DND-41 (cell line): ENCODE measurements around the gene HOXA4.

Experiments used
- CTCF ChIP-seq: IDR thresholded peaks from 2 replicates; pipeline ENCODE4 v1.5.1; 2012; ENCODE audit warnings: borderline replicate concordance, low read length, moderate library complexity, mild to moderate bottlenecking; ENCODE audit not compliant: poor library complexity, severe bottlenecking; ENCODE audit errors: extremely low read depth
- EZH2 ChIP-seq: IDR thresholded peaks from 3 replicates; pipeline ENCODE4 v1.6.1; 2012; ENCODE audit warnings: borderline replicate concordance, low read depth, mild to moderate bottlenecking, moderate library complexity, low read length, inconsistent platforms; ENCODE audit not compliant: severe bottlenecking

DNA sequence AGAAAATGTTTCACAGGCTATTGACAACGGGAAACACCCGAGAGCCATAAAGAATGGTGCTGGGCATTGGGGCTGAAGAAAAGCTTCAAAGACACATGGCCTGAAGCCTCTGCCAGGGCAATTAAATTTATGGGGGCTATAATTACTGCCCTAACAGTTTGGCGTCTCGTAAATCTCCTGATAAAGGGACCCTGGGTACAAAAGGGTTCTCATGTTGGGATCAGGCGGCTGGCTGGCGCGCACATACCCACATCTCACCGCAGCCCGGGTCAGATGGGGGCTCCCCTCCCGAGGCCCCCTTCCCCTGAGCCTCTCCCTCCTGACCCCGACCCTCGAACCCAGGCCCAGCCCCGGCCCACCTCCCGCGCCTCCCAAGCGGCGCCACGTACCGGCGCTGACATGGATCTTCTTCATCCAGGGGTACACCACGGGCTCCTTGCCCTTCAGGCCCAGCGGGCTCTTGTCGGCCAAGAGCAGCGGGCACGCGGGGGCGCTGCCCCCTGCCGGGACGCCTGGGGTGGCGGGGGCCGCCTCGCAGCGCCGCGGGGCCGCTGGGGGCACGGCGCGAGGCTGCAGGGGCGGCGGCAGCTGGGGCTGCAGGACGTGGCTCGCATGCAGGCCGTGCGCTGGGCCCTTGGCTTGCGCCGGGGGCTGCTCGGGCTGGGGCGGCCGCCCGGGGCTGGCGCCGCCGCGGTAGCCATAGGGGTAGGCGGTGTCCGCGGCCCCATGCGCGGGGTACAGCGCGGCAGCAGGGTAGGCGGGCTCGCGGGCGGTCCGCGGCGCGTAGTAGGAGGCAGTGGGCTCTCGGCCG is 623 bp downstream of the HOXA4 start:
- TF ChIP-seq CTCF (no peak), EZH2 (no peak)
